A549 (cell line): Measurements from ENCODE around the gene DSCAML1. TPM values are rescaled to one million over a fixed set of nuclear protein-coding genes. Genes with fewer than 3 reads are reported as not detected.

Experiments
- ATAC-seq, 2 experiments: fragments of 200-7000 bp in 1 of 2; fragments of >200 bp in 1 of 2; cut with Nextera tagmentation in 1 of 2; cut with Tn5 transposase in 1 of 2; 3 replicates each; pipeline versions ENCODE4 v1.8.0 to v1.9.1; 2018 to 2020; ENCODE audit warnings: mild to moderate bottlenecking in 1 of 2, moderate library complexity in 1 of 2
- CTCF ChIA-PET: fragments of 300-600 bp; sonication (Branson Sonifier 250); formaldehyde crosslinking; extraction: SDS; loops from one replicate; lab custom pipeline; 2021; ENCODE audit warnings: antibody characterized with exemption, inconsistent platforms; lab: Yijun Ruan, JAX
- POLR2A ChIA-PET: fragments of 350-600 bp; formaldehyde crosslinking; extraction: SDS; loops from one replicate; lab custom pipeline; 2021; ENCODE audit warnings: antibody characterized with exemption, inconsistent platforms; lab: Yijun Ruan, JAX
- DNase-seq, 2 experiments: peaks; one replicate each; pipeline versions ENCODE4 v3.0.0 to v3.0.0-alpha.2; 2011 to 2016; ENCODE audit warnings: low read depth in 1 of 2, low spot score in 1 of 2
- FAIRE-seq: peaks from 2 replicates; lab custom pipeline; 2011; peaks lifted over from hg19 to GRCh38; lab: Jason Lieb, UNC
- H3K27ac ChIP-seq, 2 experiments: fragments of >200 bp; sonication (Bioruptor Twin); formaldehyde crosslinking; 3 replicates each; pipeline ENCODE4 v1.5.1; 2016 to 2017
- H3K4me1 ChIP-seq: fragments of >200 bp; sonication (Bioruptor Twin); formaldehyde crosslinking; 3 replicates; pipeline ENCODE4 v1.6.1; 2016
- H3K4me2 ChIP-seq: fragments of >200 bp; sonication (Bioruptor Twin); formaldehyde crosslinking; 3 replicates; pipeline ENCODE4 v1.6.1; 2016
- H3K4me3 ChIP-seq: fragments of >200 bp; sonication (Bioruptor Twin); formaldehyde crosslinking; 3 replicates; pipeline ENCODE4 v1.5.1; 2016
- H3K9me3 ChIP-seq: fragments of >200 bp; sonication (Bioruptor Twin); formaldehyde crosslinking; 3 replicates; pipeline ENCODE4 v1.6.1; 2016
- BCL3 ChIP-seq: fragments of >200 bp; sonication (Bioruptor Twin); formaldehyde crosslinking; IDR thresholded peaks from 3 replicates; pipeline ENCODE4 v1.6.1; 2016
- CBX2 ChIP-seq: fragments of 200-600 bp; sonication (generic); IDR thresholded peaks from 2 replicates; pipeline ENCODE4 v1.6.1; 2016; ENCODE audit warnings: low read depth, mild to moderate bottlenecking, borderline replicate concordance
- E2F6 ChIP-seq: IDR thresholded peaks from 2 replicates; pipeline ENCODE4 v1.6.1; 2012; ENCODE audit warnings: low read depth, borderline replicate concordance
- EP300 ChIP-seq, 2 experiments: fragments of >200 bp; sonication (Bioruptor Twin); formaldehyde crosslinking; IDR thresholded peaks; 2 replicates in 1 of 2; 3 replicates in 1 of 2; pipeline ENCODE4 v1.6.1; 2016 to 2017
- ESRRA ChIP-seq: fragments of 150-350 bp; IDR thresholded peaks from 2 replicates; pipeline ENCODE4 v1.6.1; 2014; ENCODE audit warnings: mild to moderate bottlenecking, low read length, borderline replicate concordance
- FOSB ChIP-seq: fragments of 250-450 bp; sonication (Bioruptor Pico); IDR thresholded peaks from 2 replicates; pipeline ENCODE4 v1.5.0; 2020; ENCODE audit warnings: mild to moderate bottlenecking, moderate library complexity
- FOSL2 ChIP-seq, 2 experiments: fragments of 450-650 bp in 1 of 2; fragments of >200 bp in 1 of 2; sonication (Bioruptor Twin) in 1 of 2; formaldehyde crosslinking; IDR thresholded peaks; 2 replicates each; pipeline versions ENCODE4 v1.5.0 to v1.6.1; 2016 to 2020; ENCODE audit warnings: mild to moderate bottlenecking in 1 of 2, moderate library complexity in 1 of 2
- JUN ChIP-seq, 2 experiments: fragments of >200 bp; sonication (Bioruptor Twin); formaldehyde crosslinking; IDR thresholded peaks; 2 replicates in 1 of 2; 3 replicates in 1 of 2; pipeline ENCODE4 v1.6.1; 2016 to 2017
- JUNB ChIP-seq: fragments of >200 bp; sonication (Bioruptor Twin); formaldehyde crosslinking; IDR thresholded peaks from 2 replicates; pipeline ENCODE4 v1.6.1; 2016
- KDM5A ChIP-seq: fragments of 200-600 bp; sonication (generic); IDR thresholded peaks from 2 replicates; pipeline ENCODE4 v1.6.1; 2016; ENCODE audit warnings: antibody characterized with exemption, mild to moderate bottlenecking
- MAFK ChIP-seq: fragments of 450-650 bp; IDR thresholded peaks from 2 replicates; pipeline ENCODE4 v1.6.1; 2014; ENCODE audit not compliant: partially characterized antibody
- MYC ChIP-seq: IDR thresholded peaks from 2 replicates; pipeline ENCODE4 v1.6.1; 2012; ENCODE audit warnings: mild to moderate bottlenecking, inconsistent platforms, low read length, improper control_type of control experiment, borderline replicate concordance
- NFE2L2 ChIP-seq: fragments of 150-350 bp; conservative IDR thresholded peaks from 2 replicates; pipeline ENCODE4 v1.6.1; 2014; ENCODE audit warnings: low read length
- NR3C1 ChIP-seq: fragments of >200 bp; sonication (Bioruptor Twin); formaldehyde crosslinking; IDR thresholded peaks from 3 replicates; pipeline ENCODE4 v1.6.1; 2017
- RAD21 ChIP-seq, 2 experiments: fragments of >200 bp in 1 of 2; sonication (Bioruptor Twin) in 1 of 2; formaldehyde crosslinking in 1 of 2; IDR thresholded peaks in 1 of 2; conservative IDR thresholded peaks in 1 of 2; 2 replicates in 1 of 2; 3 replicates in 1 of 2; pipeline ENCODE4 v1.6.1; 2012 to 2018; ENCODE audit warnings: inconsistent platforms in 1 of 2
- RARB ChIP-seq: fragments of 250-450 bp; sonication (Bioruptor Pico); IDR thresholded peaks from 2 replicates; pipeline ENCODE4 v1.8.0; 2021; ENCODE audit warnings: mild to moderate bottlenecking, moderate library complexity
- RCOR1 ChIP-seq: fragments of 150-350 bp; IDR thresholded peaks from 2 replicates; pipeline ENCODE4 v1.6.1; 2014; ENCODE audit warnings: antibody characterized with exemption, low read length, low read depth
- RNF2 ChIP-seq: fragments of 200-600 bp; sonication (generic); IDR thresholded peaks from 2 replicates; pipeline ENCODE4 v1.6.1; 2016; ENCODE audit warnings: low read depth, mild to moderate bottlenecking, antibody characterized with exemption, moderate library complexity, borderline replicate concordance
- SREBF2 ChIP-seq: fragments of 450-650 bp; IDR thresholded peaks from 2 replicates; pipeline ENCODE4 v1.6.1; 2014; ENCODE audit warnings: mild to moderate bottlenecking, moderate library complexity
- TFCP2L1 ChIP-seq: fragments of 250-450 bp; sonication (Bioruptor Pico); IDR thresholded peaks from 2 replicates; pipeline ENCODE4 v1.5.0; 2021; ENCODE audit warnings: mild to moderate bottlenecking
- ZFP36 ChIP-seq: fragments of 450-650 bp; IDR thresholded peaks from 2 replicates; pipeline ENCODE4 v1.6.1; 2014; ENCODE audit warnings: borderline replicate concordance; ENCODE audit not compliant: partially characterized antibody
- WGBS: methylation state at CpG from one replicate; pipeline ENCODE4 v1.1.6; 2017; ENCODE audit errors: missing lambda C conversion rate; 5-methylcytosine and 5-hydroxymethylcytosine counted together
- polyA plus RNA-seq, 4 experiments: library from polyadenylated mRNA; depleted of rRNA in 3 of 4; stranded (reverse); fragments of >200 nt; fragmentation: RNase III in 1 of 4; extraction: RNeasy Plus Mini Kit Qiagen cat#74134 plus additional on column Dnase treatment in 1 of 4; gene quantifications; 2 replicates in 3 of 4; 3 replicates in 1 of 4; pipeline ENCODE4 v1.2.3, GENCODE V29; 2011 to 2017
- TF ChIP-seq, protein P1 (sequence below): IDR thresholded peaks from 2 replicates; pipeline ENCODE4 v1.6.1; 2012
- TF ChIP-seq, protein P2 (sequence below): fragments of 250-450 bp; sonication (Bioruptor Pico); IDR thresholded peaks from 2 replicates; pipeline ENCODE4 v1.5.0; 2020; ENCODE audit warnings: low read depth, mild to moderate bottlenecking, moderate library complexity

The DSCAML1 gene
- polyA plus RNA-seq, 2 of the 4 experiments (the other 2 are of a cell fraction) = 0.12 to 0.31 TPM

- no peak for TF ChIP-seq FOSB
- TF ChIP-seq FOSL2 (IDR thresholded peaks at IDR 0.05) = no peak
- no peak for TF ChIP-seq FOSL2 (CRISPR knock-in tag; IDR thresholded peaks at IDR 0.05)
- no peak for TF ChIP-seq RNF2
- no peak for TF ChIP-seq JUNB
- no peak for TF ChIP-seq MYC
- no peak for TF ChIP-seq MAFK
- TF ChIP-seq ESRRA = no peak
- no peak for TF ChIP-seq ZFP36
- no peak for TF ChIP-seq RARB (CRISPR knock-in tag)
- no peak for TF ChIP-seq JUN (IDR thresholded peaks at IDR 0.05)
- TF ChIP-seq E2F6 = no peak
- no peak for TF ChIP-seq KDM5A
- TF ChIP-seq NR3C1 = no peak
- TF ChIP-seq RAD21 (conservative IDR thresholded peaks at IDR 0.05 in 1 of 2, IDR thresholded peaks at IDR 0.05 in 1 of 2) = no peak
- no peak for TF ChIP-seq SREBF2
- no peak for TF ChIP-seq RCOR1
- no peak for TF ChIP-seq CBX2
- H3K27ac ChIP-seq = no peak overlapping the region
- ATAC-seq (no peak), DNase-seq (no peak), FAIRE-seq (no peak)
- CTCF ChIA-PET = interaction anchor here (1.3 kb wide), 1 partner anchor 53 kb away, joined by 5 read pairs; no protein-coding TSS in a partner anchor
- H3K4me1 ChIP-seq = no peaks in the 10 kb centered on the region
- H3K9me3 ChIP-seq = no peaks in the 10 kb centered on the region
- 87% methylated on average over 5 of the region's 7 CpGs for WGBS
- no peak overlapping the region for H3K4me3 ChIP-seq
- H3K4me2 ChIP-seq = no peak overlapping the region
- POLR2A ChIA-PET = no interaction called here
Measured at GRCh38 chr11:117478926-117479325, 318.1 kb downstream of the DSCAML1 start.

DNA sequence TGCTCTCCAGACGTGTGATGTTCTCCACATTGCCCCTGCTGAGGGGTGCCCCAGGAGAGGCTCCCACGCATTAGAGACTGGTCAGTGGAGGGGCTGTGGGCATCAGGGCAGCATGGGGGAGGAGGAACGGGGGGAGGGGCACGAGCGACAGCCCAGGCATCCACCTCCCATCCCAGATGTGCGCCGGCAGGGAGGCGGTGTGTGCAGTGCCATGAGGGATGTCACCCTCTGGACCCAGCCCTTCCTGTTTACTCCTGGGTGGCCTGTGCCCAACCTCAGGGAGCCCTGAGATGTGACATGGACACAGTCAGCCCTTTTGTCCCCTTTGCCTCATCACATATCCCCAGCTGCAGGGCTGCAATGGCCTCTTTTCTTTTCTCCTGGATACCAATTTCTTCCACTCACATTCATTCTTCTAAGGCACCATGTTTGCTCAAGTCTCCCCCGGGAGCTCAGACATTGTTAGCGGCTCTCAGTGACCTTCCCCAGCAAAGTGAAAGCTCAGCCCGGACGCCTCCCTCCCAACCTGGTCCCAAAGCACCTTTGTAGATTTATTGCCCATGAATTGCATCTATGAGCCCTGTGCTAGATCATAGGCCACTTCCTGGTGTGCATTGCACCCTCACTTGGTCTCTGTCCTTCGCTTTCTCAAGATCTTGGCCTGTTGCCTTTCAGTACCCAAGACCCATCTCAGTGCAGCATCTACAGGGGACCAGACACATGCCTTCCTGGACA, 318.7 kb downstream of the DSCAML1 start:
- 69% methylated on average over 7 of the region's 13 CpGs for whole genome bisulfite sequencing
- H3K9me3 ChIP-seq = no peaks in the 10 kb centered on the region
- TF ChIP-seq EP300 (IDR thresholded peaks at IDR 0.05) = no peak
- no peak for TF ChIP-seq RAD21 (conservative IDR thresholded peaks at IDR 0.05 in 1 of 2, IDR thresholded peaks at IDR 0.05 in 1 of 2)
- TF ChIP-seq, protein P1, sequence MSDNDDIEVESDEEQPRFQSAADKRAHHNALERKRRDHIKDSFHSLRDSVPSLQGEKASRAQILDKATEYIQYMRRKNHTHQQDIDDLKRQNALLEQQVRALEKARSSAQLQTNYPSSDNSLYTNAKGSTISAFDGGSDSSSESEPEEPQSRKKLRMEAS = no peak
- TF ChIP-seq, protein P2, sequence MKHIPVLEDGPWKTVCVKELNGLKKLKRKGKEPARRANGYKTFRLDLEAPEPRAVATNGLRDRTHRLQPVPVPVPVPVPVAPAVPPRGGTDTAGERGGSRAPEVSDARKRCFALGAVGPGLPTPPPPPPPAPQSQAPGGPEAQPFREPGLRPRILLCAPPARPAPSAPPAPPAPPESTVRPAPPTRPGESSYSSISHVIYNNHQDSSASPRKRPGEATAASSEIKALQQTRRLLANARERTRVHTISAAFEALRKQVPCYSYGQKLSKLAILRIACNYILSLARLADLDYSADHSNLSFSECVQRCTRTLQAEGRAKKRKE (CRISPR knock-in tag) = no peak
- no peak for TF ChIP-seq SREBF2
- TF ChIP-seq RARB (CRISPR knock-in tag) = no peak
- no peak for TF ChIP-seq TFCP2L1 (CRISPR knock-in tag)
- TF ChIP-seq E2F6 = no peak
- no peak for TF ChIP-seq BCL3
- no peak for TF ChIP-seq NFE2L2
- CTCF ChIA-PET = interaction anchor here (1.3 kb wide), 1 partner anchor 52 kb away, joined by 5 read pairs; no protein-coding TSS in a partner anchor
- ATAC-seq = no peak
- no peak overlapping the region for H3K4me3 ChIP-seq
- no peak overlapping the region for H3K27ac ChIP-seq
- DNase-seq = no peak
- POLR2A ChIA-PET = no interaction called here
- H3K4me1 ChIP-seq = no peaks in the 10 kb centered on the region
- FAIRE-seq = no peak
- no peak overlapping the region for H3K4me2 ChIP-seq
